Heart left ventricle (tissue), 13 donors: ENCODE data around the gene CSPG4.
"Not testable (repeated sequence)": the region's sequence is repeated elsewhere in the genome, so short reads cannot be mapped to it uniquely, and the experiment has no call there.

Experiments
- CTCF ChIP-seq, 12 donors: fragments of 200-600 bp; sonication (generic) in 4 of 12; IDR thresholded peaks; one replicate each; pipeline versions ENCODE4 v1.5.0 to v1.8.0; 2018 to 2022; ENCODE audit warnings: antibody characterized with exemption in 12 of 12, mild to moderate bottlenecking in 5 of 12
- POLR2A ChIP-seq, 2 donors: fragments of 450-650 bp; IDR thresholded peaks; one replicate each; pipeline ENCODE4 v1.6.1; 2017; ENCODE audit warnings: antibody characterized with exemption in 2 of 2, mild to moderate bottlenecking in 2 of 2, moderate library complexity in 2 of 2
- donor health status: ischemic (EF 13 %, LVEDD 7.1; RV severe dilation, severe dysfunction).
- donor health status: DM: no; HTN: yes; CAD: no.
- donor health status: DM: no; HTN: no; CAD: no.
- donor health status: ischemic (EF 25% LVEDD 6.9; RV normal size, moderate dysfunction).
- donor health status: ischemic (EF 25% LVEDD 5.7; RV mildly dilated, moderate dysfunction).
- donor health status: ischemic (EF 35%, LVEDD 5.7; RV mildly dilated, moderate dysfunction).
- donor health status: nonischemic (EF 11% LVEDD 7.7; RV severe dilation, severe dysfunction).
- donor health status: DM: yes; HTN: yes; CAD: no.
- donor health status: PGD.
- donor health status: ischemic (EF 29% LVEDD 5.4; RV normal size, mild dysfunction).
- donor health status: nonischemic (EF 23%, LVEDD 6.1; RV moderate dilation, normal function).

GRCh38 chr15:75715312-75715832 lies 2.7 kb upstream of the CSPG4 start:
- TF ChIP-seq CTCF, POLR2A (IDR thresholded peaks at IDR 0.05): not testable (repeated sequence)
